Measurements from ENCODE around the gene PRDM4. TPM values are rescaled to one million over a fixed set of nuclear protein-coding genes. Genes with fewer than 3 reads are reported as not detected.
"Not testable (repeated sequence)": the region's sequence is repeated elsewhere in the genome, so short reads cannot be mapped to it uniquely, and the experiment has no call there.

The PRDM4 gene
- total and polyA plus RNA-seq, 2 experiments from 2014 or later = 11.7 to 18.3 TPM

GRCh38 chr12:107734139-107734538 lies 26.8 kb downstream of the PRDM4 start:
- WGBS, 2 experiments (ENCODE audit: low coverage in 1 of 2, low lambda C conversion rate in 2 of 2, missing lambda C conversion rate in 2 of 2) = 88 to 92% methylated on average over 5 of the region's 5 CpGs

GRCh38 chr12:107732365-107732764 lies 28.6 kb downstream of the PRDM4 start:
- 0 out of 2 replicates have a peak, but pooled peaks cover 15% of the 10 kb centered on the region for H3F3A ChIP-seq (ENCODE audit: insufficient read depth)
- in situ Hi-C loops (cut with MboI) = no loop called here
- TF ChIP-seq EZH2 (IDR thresholded peaks at IDR 0.05; ENCODE audit: insufficient read depth, poor library complexity, severe bottlenecking) (no peak), EZH2phosphoT487 (IDR thresholded peaks at IDR 0.05; ENCODE audit: insufficient read depth, low read depth) (no peak)
- no peaks in the 10 kb centered on the region for H3K9me2 ChIP-seq (ENCODE audit: insufficient read depth)
- H3K36me3 ChIP-seq (ENCODE audit: low read depth) = peaks cover 41% of the 10 kb centered on the region
- H3K9ac ChIP-seq = no peak overlapping the region
- H3K4me3 ChIP-seq = no peak overlapping the region
- H3K27ac ChIP-seq = no peak overlapping the region
- no peaks in the 10 kb centered on the region for H3K27me3 ChIP-seq (replicated peaks; ENCODE audit: insufficient read depth)
- no peak overlapping the region for H2AFZ ChIP-seq
- H3K9me3 ChIP-seq (ENCODE audit: low read depth) = no peaks in the 10 kb centered on the region
- DNase-seq = no peak
- no peak overlapping the region for H3K4me2 ChIP-seq (ENCODE audit: unreplicated experiment)
- H4K20me1 ChIP-seq (ENCODE audit: insufficient read depth) = no peaks in the 10 kb centered on the region
- WGBS, 2 experiments (ENCODE audit: low coverage in 1 of 2, low lambda C conversion rate in 2 of 2, missing lambda C conversion rate in 2 of 2) = 81 to 83% methylated on average over 3 of the region's 3 CpGs
- no peaks in the 10 kb centered on the region for H3K4me1 ChIP-seq (ENCODE audit: insufficient read depth)
- H3K79me2 ChIP-seq (ENCODE audit: insufficient read depth) = peaks cover 15% of the 10 kb centered on the region; the same call in 1 of the 2 replicates

More at GRCh38 chr12:107734139-107734538, 26.8 kb downstream of the PRDM4 start:
- Histone ChIP-seq H3K4me2 (ENCODE audit: unreplicated experiment) (no peak overlapping the region), H3K27ac (no peak overlapping the region), H3K9ac (no peak overlapping the region), H3K27me3 (replicated peaks; ENCODE audit: insufficient read depth) (no peaks in the 10 kb centered on the region), H3K79me2 (ENCODE audit: insufficient read depth) (peaks cover 27% of the 10 kb centered on the region), H4K20me1 (ENCODE audit: insufficient read depth) (no peaks in the 10 kb centered on the region), H3K4me3 (no peak overlapping the region), H2AFZ (no peak overlapping the region), H3K36me3 (ENCODE audit: low read depth) (peaks cover 58% of the 10 kb centered on the region), H3K9me3 (ENCODE audit: low read depth) (no peaks in the 10 kb centered on the region), H3F3A (ENCODE audit: insufficient read depth) (0 out of 2 replicates have a peak, but pooled peaks cover 15% of the 10 kb centered on the region), H3K9me2 (ENCODE audit: insufficient read depth) (no peaks in the 10 kb centered on the region), H3K4me1 (ENCODE audit: insufficient read depth) (no peaks in the 10 kb centered on the region)
- DNase-seq = no peak
- in situ Hi-C loops (cut with MboI) = no loop called here
- no peak for TF ChIP-seq EZH2 (IDR thresholded peaks at IDR 0.05; ENCODE audit: insufficient read depth, poor library complexity, severe bottlenecking)
- TF ChIP-seq EZH2phosphoT487 (IDR thresholded peaks at IDR 0.05; ENCODE audit: insufficient read depth, low read depth) = no peak

- no peak for DNase-seq
- TF ChIP-seq EZH2 (IDR thresholded peaks at IDR 0.05; ENCODE audit: insufficient read depth, poor library complexity, severe bottlenecking) (no peak), EZH2phosphoT487 (IDR thresholded peaks at IDR 0.05; ENCODE audit: insufficient read depth, low read depth) (no peak)
- Histone ChIP-seq H3K4me1 (ENCODE audit: insufficient read depth) (no peaks in the 10 kb centered on the region), H4K20me1 (ENCODE audit: insufficient read depth) (no peaks in the 10 kb centered on the region), H3K4me2 (ENCODE audit: unreplicated experiment) (no peak overlapping the region), H3K9ac (no peak overlapping the region), H3F3A (ENCODE audit: insufficient read depth) (0 out of 2 replicates have a peak, but pooled peaks cover 15% of the 10 kb centered on the region), H3K4me3 (no peak overlapping the region), H3K9me3 (ENCODE audit: low read depth) (no peaks in the 10 kb centered on the region), H3K27me3 (replicated peaks; ENCODE audit: insufficient read depth) (no peaks in the 10 kb centered on the region), H2AFZ (no peak overlapping the region), H3K27ac (no peak overlapping the region), H3K36me3 (ENCODE audit: low read depth) (peaks cover 31% of the 10 kb centered on the region), H3K79me2 (ENCODE audit: insufficient read depth) (0 out of 2 replicates have a peak, but pooled peaks cover 5% of the 10 kb centered on the region), H3K9me2 (ENCODE audit: insufficient read depth) (no peaks in the 10 kb centered on the region)
- in situ Hi-C loops (cut with MboI) = no loop called here
- 92 to 97% methylated on average over 4 of the region's 4 CpGs for WGBS, 2 experiments (ENCODE audit: low coverage in 1 of 2, low lambda C conversion rate in 2 of 2, missing lambda C conversion rate in 2 of 2)
Measured at GRCh38 chr12:107731366-107731765, 29.6 kb downstream of the PRDM4 start.

GRCh38 chr12:107730618-107731341 lies 30.2 kb downstream of the PRDM4 start:
- Histone ChIP-seq H3K79me2 (ENCODE audit: insufficient read depth) (0 out of 2 replicates have a peak, but pooled peaks cover under 1% of the 10 kb centered on the region), H3K9me3 (ENCODE audit: low read depth) (no peaks in the 10 kb centered on the region), H3K4me2 (ENCODE audit: unreplicated experiment) (no peak overlapping the region), H3K27ac (no peak overlapping the region), H3K36me3 (ENCODE audit: low read depth) (peaks cover 25% of the 10 kb centered on the region), H3K9me2 (ENCODE audit: insufficient read depth) (no peaks in the 10 kb centered on the region), H3K27me3 (replicated peaks; ENCODE audit: insufficient read depth) (no peaks in the 10 kb centered on the region), H3K9ac (no peak overlapping the region), H4K20me1 (ENCODE audit: insufficient read depth) (no peaks in the 10 kb centered on the region), H3K4me3 (no peak overlapping the region), H3K4me1 (ENCODE audit: insufficient read depth) (no peaks in the 10 kb centered on the region), H2AFZ (no peak overlapping the region), H3F3A (ENCODE audit: insufficient read depth) (0 out of 2 replicates have a peak, but pooled peaks cover 15% of the 10 kb centered on the region)
- DNase-seq = no peak
- no peak for TF ChIP-seq EZH2 (IDR thresholded peaks at IDR 0.05; ENCODE audit: insufficient read depth, poor library complexity, severe bottlenecking)
- no peak for TF ChIP-seq EZH2phosphoT487 (IDR thresholded peaks at IDR 0.05; ENCODE audit: insufficient read depth, low read depth)
- in situ Hi-C loops (cut with MboI) = no loop called here
- 65 to 70% methylated on average over 4 of the region's 4 CpGs for WGBS, 2 experiments (ENCODE audit: low coverage in 1 of 2, low lambda C conversion rate in 2 of 2, missing lambda C conversion rate in 2 of 2)

GRCh38 chr12:107727742-107728141 lies 33.2 kb downstream of the PRDM4 start:
- H3K4me3 ChIP-seq; H3K9me3 ChIP-seq (ENCODE audit: low read depth); H3F3A ChIP-seq (ENCODE audit: insufficient read depth); H3K9me2 ChIP-seq (ENCODE audit: insufficient read depth); H3K4me1 ChIP-seq (ENCODE audit: insufficient read depth); H4K20me1 ChIP-seq (ENCODE audit: insufficient read depth); H3K4me2 ChIP-seq (ENCODE audit: unreplicated experiment); in situ Hi-C loops (cut with MboI); H3K27me3 ChIP-seq (replicated peaks; ENCODE audit: insufficient read depth); H2AFZ ChIP-seq; H3K79me2 ChIP-seq (ENCODE audit: insufficient read depth); H3K9ac ChIP-seq; H3K36me3 ChIP-seq (ENCODE audit: low read depth); DNase-seq; H3K27ac ChIP-seq: not testable (repeated sequence)
- 40% methylated on average over 1 of the region's 1 CpG; no CpG with 5 or more reads in 1 of the 2 experiments for WGBS, 2 experiments (ENCODE audit: low coverage in 1 of 2, low lambda C conversion rate in 2 of 2, missing lambda C conversion rate in 2 of 2)

- H2AFZ ChIP-seq; DNase-seq; H3K27ac ChIP-seq; in situ Hi-C loops (cut with MboI); H3K27me3 ChIP-seq (replicated peaks; ENCODE audit: insufficient read depth); H3K9me3 ChIP-seq (ENCODE audit: low read depth); H3K9ac ChIP-seq; H3K4me3 ChIP-seq; H3K4me2 ChIP-seq (ENCODE audit: unreplicated experiment); H3K36me3 ChIP-seq (ENCODE audit: low read depth); H3K4me1 ChIP-seq (ENCODE audit: insufficient read depth); H3F3A ChIP-seq (ENCODE audit: insufficient read depth); H4K20me1 ChIP-seq (ENCODE audit: insufficient read depth); H3K79me2 ChIP-seq (ENCODE audit: insufficient read depth); H3K9me2 ChIP-seq (ENCODE audit: insufficient read depth): not testable (repeated sequence)
- WGBS, 2 experiments (ENCODE audit: low coverage in 1 of 2, low lambda C conversion rate in 2 of 2, missing lambda C conversion rate in 2 of 2) = 38 to 54% methylated on average over 1 of the region's 1 CpG
Measured at GRCh38 chr12:107727327-107727726, 33.6 kb downstream of the PRDM4 start.
